Pulmonary artery endothelial cell (primary cell): Measurements from ENCODE around the gene COL13A1. TPM values are rescaled to one million over a fixed set of nuclear protein-coding genes. Genes with fewer than 3 reads are reported as not detected.

Experiments used
- DNase-seq: peaks from one replicate; pipeline ENCODE4 v3.0.0-alpha.2; 2011; ENCODE audit warnings: low read depth, low spot score
- total RNA-seq: library from RNA; depleted of rRNA; stranded (reverse); fragments of >200 nt; gene quantifications from 2 replicates; pipeline ENCODE4 v1.2.3, GENCODE V29; 2014

COL13A1 gene
- total RNA-seq, 1 donor from 2014 or later = 33.6 TPM

DNA sequence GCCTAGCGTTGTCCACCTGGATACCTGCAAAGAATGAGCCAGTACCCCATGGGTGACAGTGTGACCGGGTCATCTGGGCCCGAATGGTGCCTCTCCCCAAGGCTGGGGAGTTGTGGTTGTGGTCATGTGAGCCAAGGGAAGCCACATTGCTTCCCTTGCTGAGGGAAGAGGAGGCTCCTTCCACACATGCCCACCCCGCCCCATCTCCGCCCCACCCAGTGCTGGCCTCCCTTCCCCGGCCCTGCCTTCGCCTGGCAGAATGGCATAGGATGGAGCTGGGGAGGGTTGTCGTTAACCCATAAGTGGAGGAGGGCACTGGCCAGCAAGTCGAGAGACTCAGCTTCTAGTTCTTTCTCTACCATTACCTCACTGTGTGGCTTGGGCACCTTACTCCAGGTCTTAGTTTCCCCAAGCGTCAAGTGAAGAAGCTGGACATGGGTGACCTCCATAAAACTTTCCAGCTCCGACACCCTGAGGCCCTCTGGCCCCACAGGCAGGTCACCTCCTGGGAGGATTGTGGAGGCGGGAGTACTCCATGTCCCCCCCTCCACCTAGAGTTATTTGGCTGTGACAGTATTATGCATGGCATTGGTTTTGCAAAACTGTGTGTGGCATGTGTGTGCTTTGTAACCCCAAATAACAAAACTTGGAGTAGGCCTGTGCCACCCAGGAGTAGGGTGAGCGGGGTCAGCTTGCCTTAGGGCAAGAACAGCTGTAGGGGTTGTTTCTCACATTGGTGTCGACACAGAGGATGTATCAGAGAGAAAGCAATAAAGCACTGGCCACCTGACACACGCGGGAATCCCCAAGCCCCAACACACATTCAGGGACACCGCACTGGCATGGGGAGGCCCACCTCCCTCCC lies 160.4 kb downstream of the COL13A1 start:
- no peak for DNase-seq

DNA sequence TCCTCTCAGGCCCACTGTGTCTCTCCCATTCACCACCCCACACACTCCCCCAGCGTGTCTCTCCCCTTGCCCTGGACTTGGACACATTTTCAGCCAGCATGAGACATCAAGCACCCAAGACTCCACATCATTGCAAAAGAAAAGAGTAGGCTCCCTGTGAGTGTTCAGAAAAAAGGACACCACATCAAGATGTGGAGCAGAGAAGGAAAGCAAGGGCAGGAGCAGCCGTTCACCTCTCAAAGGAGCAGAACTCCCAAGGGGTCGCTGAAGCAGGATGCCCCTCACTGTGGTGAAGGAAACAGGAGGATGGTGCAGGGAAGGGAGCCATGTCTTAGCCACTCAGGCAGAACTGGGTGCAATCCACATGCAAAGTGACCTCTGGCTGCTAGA lies 161.0 kb downstream of the COL13A1 start:
- DNase-seq = no peak

DNA sequence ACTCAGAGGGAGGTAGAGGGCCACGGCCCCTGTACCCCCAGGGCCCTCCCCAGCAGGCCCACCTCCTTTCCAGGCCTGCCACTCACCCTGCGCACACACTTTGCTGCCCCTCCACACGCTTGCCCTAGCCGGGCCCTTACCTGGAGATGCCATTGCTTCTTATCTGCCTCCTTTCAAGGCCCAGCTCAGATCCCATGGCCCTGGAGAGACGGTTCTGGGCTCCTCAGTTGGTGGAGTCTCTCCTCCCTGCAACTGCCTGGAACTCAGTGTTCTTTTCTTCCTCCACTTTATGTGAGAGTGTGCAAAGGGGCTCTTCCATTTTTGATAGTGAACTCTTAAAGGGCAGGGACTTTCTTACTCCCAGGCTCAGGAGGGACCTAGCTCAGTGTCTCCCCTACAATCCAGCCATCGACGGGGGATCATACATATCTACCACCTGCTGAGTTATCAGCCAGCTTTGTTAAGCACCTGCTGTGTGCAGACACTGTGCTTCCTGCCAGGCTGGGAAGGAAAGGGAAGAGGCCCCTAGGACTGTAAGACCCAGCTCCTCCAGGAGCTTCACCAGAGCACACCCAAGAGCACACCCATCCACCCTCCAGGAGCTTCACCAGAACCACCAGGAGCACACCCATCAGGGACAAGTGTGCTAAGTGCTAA lies 161.6 kb downstream of the COL13A1 start:
- DNase-seq = no peak

- no peak for DNase-seq
Measured at GRCh38 chr10:69963835-69964710, 162.4 kb downstream of the COL13A1 start.

- DNase-seq = no peak
Measured at GRCh38 chr10:69965086-69965485, 163.4 kb downstream of the COL13A1 start.

- no peak for DNase-seq
Measured at GRCh38 chr10:69965919-69966662, 164.4 kb downstream of the COL13A1 start.

GRCh38 chr10:69968830-69969229 lies 167.1 kb downstream of the COL13A1 start:
- DNase-seq = no peak

DNA sequence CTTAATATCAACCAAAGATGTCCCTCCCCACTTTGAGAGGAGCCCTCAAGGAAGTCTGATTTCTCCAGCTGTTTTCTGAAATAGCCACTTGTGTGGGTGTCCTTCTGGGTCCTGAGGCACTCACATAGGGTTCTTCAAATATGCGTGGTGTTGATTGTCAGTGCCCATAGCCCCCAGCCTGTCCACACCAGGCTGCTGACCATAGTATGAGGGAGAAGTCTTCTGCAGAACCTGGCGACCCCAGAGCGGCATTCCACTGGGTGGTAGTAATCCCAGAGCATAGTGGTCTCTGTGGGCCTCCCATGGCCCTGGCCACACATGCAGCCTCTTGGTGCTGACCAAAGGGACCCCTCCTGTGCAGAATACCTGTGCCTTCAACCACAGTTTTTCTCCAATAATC lies 168.3 kb downstream of the COL13A1 start:
- DNase-seq = no peak

DNA sequence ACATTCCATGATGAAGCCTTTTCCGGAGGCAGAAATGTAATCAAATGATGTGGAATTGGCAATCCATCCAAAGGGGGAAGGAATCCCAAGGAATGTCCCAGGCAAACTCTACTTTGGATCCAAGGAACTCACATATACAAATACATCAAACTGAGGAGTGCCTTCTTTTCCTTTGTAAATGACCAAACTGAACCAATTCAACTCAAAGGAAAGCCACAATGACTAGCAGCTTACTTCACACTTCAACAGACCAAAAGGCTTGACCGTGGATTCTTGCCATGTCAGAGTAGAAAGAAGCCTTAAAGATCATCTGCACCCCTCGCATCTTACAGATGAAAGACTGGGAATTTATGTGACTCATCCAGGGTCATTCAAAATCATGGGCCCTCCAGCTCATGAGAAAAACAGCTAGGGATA lies 171.3 kb downstream of the COL13A1 start:
- no peak for DNase-seq

GRCh38 chr10:69973678-69974077 lies 172.0 kb downstream of the COL13A1 start:
- no peak for DNase-seq

DNA sequence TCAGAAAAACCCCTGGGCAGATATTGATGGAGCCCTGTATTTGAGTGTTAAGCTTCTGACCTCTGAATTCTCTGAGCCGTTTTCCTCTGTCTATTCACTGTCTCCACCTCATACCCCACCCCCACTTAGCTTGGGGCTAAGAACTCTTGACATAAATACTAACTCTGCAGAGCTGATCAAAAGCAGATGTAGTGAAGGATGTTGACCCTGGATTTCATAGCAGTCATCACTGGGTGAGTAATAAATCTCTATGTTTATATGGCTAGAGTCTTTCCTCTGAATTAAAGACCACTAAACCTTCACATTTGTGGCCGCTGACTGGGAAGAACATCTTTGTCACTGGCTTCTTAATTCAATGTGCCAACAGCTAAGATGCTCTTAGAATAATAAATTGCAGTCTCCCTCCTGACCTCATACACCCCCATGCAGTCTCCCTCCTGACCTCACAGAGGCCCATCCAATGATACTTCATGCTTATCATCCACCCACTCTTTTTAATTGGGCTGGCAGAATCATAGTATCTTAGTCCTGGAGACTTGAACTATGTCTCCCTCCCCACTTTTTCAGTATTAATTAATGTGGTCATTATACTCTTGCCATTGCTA lies 172.9 kb downstream of the COL13A1 start:
- DNase-seq = no peak

DNA sequence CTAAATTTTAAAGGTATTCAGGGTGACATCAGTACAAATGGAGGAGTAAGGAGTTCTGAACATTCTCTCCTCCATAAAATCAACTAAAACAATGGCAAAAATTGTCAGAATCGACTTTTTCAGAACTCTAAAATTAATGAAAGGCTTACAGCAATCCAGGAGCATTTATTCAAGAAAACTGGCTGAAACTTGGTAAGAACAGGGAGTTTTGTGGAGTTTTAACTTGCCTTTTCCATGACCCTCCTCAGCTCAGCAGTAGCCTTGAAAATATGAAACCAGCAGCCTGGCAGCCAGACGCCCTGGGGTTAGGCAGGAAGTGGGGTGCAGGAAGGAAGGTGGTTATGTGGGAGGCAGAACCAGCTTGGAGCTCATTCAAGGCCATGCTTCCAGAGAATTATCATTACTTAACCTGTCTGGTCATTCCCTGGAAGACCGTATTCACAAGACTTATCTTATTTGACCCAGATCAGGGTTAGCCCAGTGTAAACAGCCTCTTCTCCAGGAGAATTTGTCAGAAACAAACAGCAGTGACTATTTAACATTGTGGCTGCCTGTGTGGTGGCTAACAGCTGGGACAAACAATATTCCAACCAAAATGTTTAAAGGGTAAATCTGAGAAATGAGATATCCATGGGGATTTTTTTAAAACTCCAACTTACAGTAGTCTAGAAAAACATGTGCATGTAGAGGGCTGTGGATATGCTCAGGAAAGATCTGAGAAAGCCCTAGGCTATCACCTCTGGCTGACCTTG lies 175.3 kb downstream of the COL13A1 start:
- no peak for DNase-seq

- DNase-seq = no peak
Measured at GRCh38 chr10:69979174-69979573, 177.5 kb downstream of the COL13A1 start.

DNA sequence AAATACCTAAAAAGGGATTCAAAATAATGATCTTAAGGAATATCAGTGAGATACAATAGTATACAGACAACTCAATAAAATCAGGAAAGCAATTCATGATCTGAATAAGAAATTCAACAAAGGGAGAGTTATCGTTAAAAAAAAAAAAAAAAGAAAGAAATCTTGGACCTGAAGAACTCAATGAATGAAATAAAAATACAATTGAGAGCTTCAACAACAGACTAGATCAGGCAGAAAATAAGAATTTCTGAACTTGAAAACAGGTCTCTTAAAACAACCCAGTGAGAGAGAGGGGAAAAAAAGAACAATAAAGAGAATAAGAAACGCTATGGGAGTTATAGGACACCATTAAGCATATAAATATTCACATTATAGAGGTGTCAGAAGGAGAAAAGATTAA lies 179.0 kb downstream of the COL13A1 start:
- no peak for DNase-seq

- no peak for DNase-seq
Measured at GRCh38 chr10:69988094-69988493, 186.4 kb downstream of the COL13A1 start.

- no peak for DNase-seq
Measured at GRCh38 chr10:69991151-69991550, 189.4 kb downstream of the COL13A1 start.

DNA sequence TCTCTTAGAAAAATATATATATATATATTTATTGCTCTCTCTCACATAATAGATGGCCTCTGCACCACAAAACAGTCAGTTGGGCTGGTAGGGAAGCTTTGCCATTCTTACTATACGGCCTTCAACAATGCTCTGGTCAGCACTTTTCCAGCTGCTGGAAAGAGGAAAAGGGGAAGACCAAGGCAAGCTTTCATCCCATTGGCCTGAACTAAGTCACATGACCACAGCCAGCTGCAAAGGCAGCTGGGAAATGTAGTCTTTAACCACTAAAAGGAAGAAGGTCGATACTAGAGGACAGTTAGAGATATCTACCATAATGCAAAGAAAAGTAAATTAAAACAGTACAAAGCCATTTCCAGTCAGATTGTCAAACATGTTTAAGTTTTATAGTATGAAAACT lies 192.6 kb downstream of the COL13A1 start:
- no peak for DNase-seq

- no peak for DNase-seq
Measured at GRCh38 chr10:69996611-69997010, 194.9 kb downstream of the COL13A1 start.

DNA sequence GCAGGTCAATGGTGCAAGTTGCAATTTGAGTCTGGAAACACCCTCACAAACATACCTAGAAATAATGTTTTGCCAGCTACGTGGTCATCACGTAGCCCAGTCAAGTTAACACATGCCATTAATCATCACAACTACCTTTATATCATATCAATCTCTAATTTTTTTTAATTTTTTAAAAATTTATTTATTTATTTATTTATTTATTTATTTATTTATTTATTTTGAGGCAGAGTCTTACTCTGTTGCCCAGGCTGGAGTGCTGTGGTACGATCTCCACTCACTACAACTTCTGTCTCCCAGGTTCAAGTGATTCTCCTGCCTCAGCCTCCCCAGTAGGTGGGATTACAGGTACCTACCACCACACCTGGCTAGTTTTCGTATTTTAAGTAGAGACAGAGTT lies 198.6 kb downstream of the COL13A1 start:
- no peak for DNase-seq
